Measurements from ENCODE around the gene TMEM108. TPM values are rescaled to one million over a fixed set of nuclear protein-coding genes. Genes with fewer than 3 reads are reported as not detected.
A peak's percentile ranks its signal among the peaks of the same experiment; 100 is the strongest.

TMEM108 gene
- total RNA-seq, 1 donor = not detected

GRCh38 chr3:133238015-133238414 lies 199.8 kb downstream of the TMEM108 start:
- H3K4me3 ChIP-seq (ENCODE audit: low read depth, low read length) = no peak overlapping the region
- DNase-seq (ENCODE audit: low read depth) = peak; percentile 4
- TF ChIP-seq, protein P1, sequence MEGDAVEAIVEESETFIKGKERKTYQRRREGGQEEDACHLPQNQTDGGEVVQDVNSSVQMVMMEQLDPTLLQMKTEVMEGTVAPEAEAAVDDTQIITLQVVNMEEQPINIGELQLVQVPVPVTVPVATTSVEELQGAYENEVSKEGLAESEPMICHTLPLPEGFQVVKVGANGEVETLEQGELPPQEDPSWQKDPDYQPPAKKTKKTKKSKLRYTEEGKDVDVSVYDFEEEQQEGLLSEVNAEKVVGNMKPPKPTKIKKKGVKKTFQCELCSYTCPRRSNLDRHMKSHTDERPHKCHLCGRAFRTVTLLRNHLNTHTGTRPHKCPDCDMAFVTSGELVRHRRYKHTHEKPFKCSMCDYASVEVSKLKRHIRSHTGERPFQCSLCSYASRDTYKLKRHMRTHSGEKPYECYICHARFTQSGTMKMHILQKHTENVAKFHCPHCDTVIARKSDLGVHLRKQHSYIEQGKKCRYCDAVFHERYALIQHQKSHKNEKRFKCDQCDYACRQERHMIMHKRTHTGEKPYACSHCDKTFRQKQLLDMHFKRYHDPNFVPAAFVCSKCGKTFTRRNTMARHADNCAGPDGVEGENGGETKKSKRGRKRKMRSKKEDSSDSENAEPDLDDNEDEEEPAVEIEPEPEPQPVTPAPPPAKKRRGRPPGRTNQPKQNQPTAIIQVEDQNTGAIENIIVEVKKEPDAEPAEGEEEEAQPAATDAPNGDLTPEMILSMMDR (IDR thresholded peaks at IDR 0.05; ENCODE audit: insufficient read depth, low read length) = no peak

- DNase-seq (ENCODE audit: low read depth) = peak; percentile 6
- TF ChIP-seq, protein P1 (IDR thresholded peaks at IDR 0.05; ENCODE audit: insufficient read depth, low read length) = no peak
Measured at GRCh38 chr3:133246119-133246518, 207.9 kb downstream of the TMEM108 start.

GRCh38 chr3:133246773-133247172 lies 208.6 kb downstream of the TMEM108 start:
- no peak for DNase-seq (ENCODE audit: low read depth)
- H3K4me3 ChIP-seq (ENCODE audit: low read depth, low read length) = no peak overlapping the region
- TF ChIP-seq, protein P1 (IDR thresholded peaks at IDR 0.05; ENCODE audit: insufficient read depth, low read length) = no peak

More at GRCh38 chr3:133246119-133246518, 207.9 kb downstream of the TMEM108 start:
- H3K4me3 ChIP-seq (ENCODE audit: low read depth, low read length) = no peak overlapping the region

- H3K4me3 ChIP-seq (ENCODE audit: low read depth, low read length) = no peak overlapping the region
- TF ChIP-seq, protein P1 (IDR thresholded peaks at IDR 0.05; ENCODE audit: insufficient read depth, low read length) = no peak
- DNase-seq (ENCODE audit: low read depth) = no peak
Measured at GRCh38 chr3:133248389-133248788, 210.2 kb downstream of the TMEM108 start.

DNA sequence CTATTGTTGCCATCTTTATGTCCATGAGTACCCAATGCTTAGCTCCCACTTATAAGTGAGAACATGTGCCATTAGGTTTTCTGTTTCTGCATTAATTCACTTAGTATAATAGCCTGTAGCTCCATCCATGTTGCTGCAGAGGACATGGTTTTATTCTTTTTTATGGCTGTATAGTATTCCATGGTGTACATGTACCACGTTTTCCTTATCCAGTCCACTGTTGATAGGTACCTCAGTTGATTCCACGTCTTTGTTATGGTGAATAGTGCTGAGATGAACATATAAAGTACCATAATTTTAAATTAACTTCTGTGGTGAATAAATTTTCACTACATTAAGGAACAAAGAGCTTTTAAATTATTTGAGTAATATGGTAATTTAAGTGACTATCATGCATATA lies 211.3 kb downstream of the TMEM108 start:
- H3K4me3 ChIP-seq (ENCODE audit: low read depth, low read length) = no peak overlapping the region
- no peak for DNase-seq (ENCODE audit: low read depth)
- TF ChIP-seq, protein P1 (IDR thresholded peaks at IDR 0.05; ENCODE audit: insufficient read depth, low read length) = no peak

DNA sequence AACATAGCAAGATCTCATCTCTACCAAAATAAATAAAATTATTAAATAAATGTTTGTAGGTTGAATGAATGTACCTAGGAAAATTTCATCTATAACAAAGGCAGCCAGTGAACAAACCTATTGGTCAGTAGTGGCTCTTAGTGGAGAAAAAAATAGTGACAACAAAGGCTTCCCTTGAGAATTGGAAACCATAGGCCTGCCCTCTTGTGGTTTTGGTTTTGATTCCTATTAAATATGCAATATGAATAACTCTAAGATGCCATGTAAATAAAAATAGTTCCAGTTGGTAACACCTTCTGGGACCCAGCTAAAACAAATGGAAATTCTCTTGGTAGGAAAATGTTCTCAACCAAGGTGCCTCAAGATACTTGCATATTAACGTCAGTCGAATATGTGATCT lies 216.0 kb downstream of the TMEM108 start:
- H3K4me3 ChIP-seq (ENCODE audit: low read depth, low read length) = no peak overlapping the region
- no peak for DNase-seq (ENCODE audit: low read depth)
- TF ChIP-seq, protein P1 (IDR thresholded peaks at IDR 0.05; ENCODE audit: insufficient read depth, low read length) = no peak

DNA sequence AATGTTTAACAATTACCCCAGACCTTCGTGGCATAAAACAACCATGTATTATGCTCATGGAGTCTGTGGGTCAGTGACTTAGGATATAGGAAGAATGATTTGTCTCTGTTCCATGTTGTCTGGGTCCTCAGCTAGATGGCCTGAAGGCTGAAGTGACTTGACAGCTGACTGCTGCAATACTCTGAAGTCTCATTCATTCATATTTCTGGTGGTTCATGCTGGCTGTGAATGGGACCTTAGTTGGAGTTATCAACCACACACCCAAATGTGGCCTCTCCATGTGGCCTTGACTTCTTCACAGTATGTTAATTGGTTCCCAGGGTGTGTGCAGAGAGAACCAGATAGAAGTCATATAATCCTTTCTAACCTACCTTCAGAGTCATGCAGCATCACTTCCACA lies 216.5 kb downstream of the TMEM108 start:
- no peak overlapping the region for H3K4me3 ChIP-seq (ENCODE audit: low read depth, low read length)
- DNase-seq (ENCODE audit: low read depth) = no peak
- TF ChIP-seq, protein P1 (IDR thresholded peaks at IDR 0.05; ENCODE audit: insufficient read depth, low read length) = no peak

Data from fibroblast of the aortic adventitia (primary cell).